ENCODE measurements around the gene KPNA1.
A peak's percentile ranks its signal among the peaks of the same experiment; 100 is the strongest.

KPNA1 gene

DNA sequence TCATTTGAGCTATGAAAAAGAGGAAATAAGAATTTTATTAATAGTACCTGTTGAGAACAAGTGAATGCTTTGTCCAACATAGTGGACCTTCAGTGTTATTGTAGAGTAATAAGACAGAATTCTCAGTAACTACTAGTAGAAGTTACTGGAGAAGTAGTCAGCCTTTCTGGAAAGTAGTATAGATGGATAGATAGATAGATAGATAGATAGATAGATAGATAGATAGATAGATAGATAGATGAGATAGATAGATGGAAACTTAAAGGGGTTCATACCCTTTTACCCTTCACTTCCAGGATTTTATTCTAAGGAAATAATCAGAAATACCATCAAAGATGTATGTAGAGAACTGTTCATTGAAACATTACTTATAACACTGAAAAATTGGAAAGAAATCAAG lies 125.5 kb downstream of the KPNA1 start:
- no peak for DNase-seq (ENCODE audit: extremely low read depth in 1 of 2, low read depth in 1 of 2)

DNA sequence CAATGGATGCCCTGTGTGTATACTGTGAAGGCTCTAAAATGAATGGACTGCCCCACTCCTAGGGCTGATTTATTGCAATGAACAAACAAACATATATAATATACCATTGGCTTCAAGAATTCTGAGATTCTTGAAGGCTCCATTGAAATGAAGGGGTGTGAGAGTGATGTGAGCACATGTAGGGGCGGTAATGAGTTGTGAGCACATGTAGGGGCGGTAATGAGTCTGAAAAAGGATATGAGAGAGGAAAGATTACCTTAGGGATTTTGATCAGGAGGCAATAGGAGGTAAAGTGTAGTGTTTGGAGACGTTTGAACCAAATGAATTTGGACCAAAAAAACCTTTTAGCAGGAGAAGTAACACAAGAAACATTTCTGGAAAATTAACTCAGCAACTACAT lies 127.0 kb downstream of the KPNA1 start:
- no peak for DNase-seq (ENCODE audit: extremely low read depth in 1 of 2, low read depth in 1 of 2)

- peak; percentile 87 to 89 for DNase-seq (ENCODE audit: extremely low read depth in 1 of 2, low read depth in 1 of 2)
Observed at GRCh38 chr3:122383771-122384697, 130.7 kb downstream of the KPNA1 start, which contains the start of gene FAM162A. Gene FAM162A (plus strand): TSS chr3:122384182. CDS start chr3:122384266, 84 bp downstream.

DNA sequence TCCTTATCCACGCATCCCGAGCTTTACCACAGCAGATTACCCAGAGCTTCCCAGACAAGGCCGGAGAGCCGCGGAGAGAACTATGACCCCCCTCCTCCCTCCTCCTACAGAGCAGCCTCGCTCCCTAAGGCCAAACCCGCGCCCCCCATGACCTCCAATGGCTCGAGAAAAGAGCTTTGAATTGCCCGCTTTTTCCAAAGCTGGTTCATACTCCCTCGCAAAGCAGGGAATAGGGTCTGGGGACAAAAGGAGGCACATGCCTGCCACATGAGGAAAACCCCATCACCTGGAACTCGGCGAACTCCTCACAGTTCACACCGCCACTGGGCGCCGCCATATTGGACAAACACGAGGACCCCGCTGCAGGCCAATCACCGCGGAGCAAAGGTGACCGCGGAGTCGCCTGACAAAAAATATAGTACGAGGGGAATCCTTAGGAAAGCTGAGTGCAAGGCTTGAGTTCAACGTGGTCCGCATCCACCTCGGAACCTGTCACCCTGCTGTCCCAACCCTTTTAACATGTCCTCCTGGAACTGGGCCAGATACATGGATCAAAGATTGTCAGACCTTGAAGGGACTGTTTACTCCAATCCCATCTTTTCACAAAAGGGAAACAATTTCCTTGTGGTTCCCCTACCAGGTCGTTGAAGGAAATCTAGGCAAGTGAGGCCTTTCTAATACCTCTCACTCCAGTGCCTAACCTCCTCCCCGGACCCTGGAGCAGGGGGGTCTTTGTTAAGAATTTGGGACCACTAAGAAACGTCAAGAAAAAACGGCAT lies 131.7 kb downstream of the KPNA1 start, which contains the start of gene MIX23:
Gene MIX23, minus strand, starts transcription at position 344 of the 779 bp plus-strand sequence. Its CDS starts 7 bp downstream, at position 337.
- peak; percentile 66 to 77 for DNase-seq (ENCODE audit: extremely low read depth in 1 of 2, low read depth in 1 of 2)

DNA sequence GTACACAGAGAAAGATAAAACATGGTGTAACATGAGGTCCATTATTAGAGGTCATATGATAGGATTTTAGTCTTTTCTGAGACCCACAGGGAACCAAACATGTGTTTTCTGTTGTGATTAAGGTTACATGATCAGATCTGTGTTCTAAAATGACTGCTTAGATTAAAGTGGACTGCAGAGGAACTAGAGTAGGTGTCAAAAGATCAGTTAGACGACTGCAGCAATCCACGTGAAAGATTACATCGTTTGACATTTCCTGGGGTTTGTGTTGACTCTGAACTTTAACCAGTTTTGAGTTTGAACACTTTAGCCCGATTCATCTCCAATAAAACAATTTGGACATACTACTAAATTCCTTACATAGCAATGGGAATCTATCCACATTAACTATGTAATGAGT lies 136.8 kb downstream of the KPNA1 start:
- DNase-seq (ENCODE audit: extremely low read depth in 1 of 2, low read depth in 1 of 2): no peak

GRCh38 chr3:122374034-122374433 lies 140.7 kb downstream of the KPNA1 start:
- no peak for DNase-seq (ENCODE audit: extremely low read depth in 1 of 2, low read depth in 1 of 2)

Measured in stimulated activated CD8-positive, alpha-beta memory T cell treated with anti-CD3 and anti-CD28 coated beads, Interleukin-7, amount 100 ng/mL, for 48 hours (primary cell).